ENCODE results near the gene SGPP1. TPM values are rescaled to one million over a fixed set of nuclear protein-coding genes. Genes with fewer than 3 reads are reported as not detected.
A peak's percentile ranks its signal among the peaks of the same experiment; 100 is the strongest.

Gene SGPP1
- total and polyA plus RNA-seq, 2 of the 4 experiments (the other 2 are of a cell fraction), result 8.6 to 11.1 TPM

DNA sequence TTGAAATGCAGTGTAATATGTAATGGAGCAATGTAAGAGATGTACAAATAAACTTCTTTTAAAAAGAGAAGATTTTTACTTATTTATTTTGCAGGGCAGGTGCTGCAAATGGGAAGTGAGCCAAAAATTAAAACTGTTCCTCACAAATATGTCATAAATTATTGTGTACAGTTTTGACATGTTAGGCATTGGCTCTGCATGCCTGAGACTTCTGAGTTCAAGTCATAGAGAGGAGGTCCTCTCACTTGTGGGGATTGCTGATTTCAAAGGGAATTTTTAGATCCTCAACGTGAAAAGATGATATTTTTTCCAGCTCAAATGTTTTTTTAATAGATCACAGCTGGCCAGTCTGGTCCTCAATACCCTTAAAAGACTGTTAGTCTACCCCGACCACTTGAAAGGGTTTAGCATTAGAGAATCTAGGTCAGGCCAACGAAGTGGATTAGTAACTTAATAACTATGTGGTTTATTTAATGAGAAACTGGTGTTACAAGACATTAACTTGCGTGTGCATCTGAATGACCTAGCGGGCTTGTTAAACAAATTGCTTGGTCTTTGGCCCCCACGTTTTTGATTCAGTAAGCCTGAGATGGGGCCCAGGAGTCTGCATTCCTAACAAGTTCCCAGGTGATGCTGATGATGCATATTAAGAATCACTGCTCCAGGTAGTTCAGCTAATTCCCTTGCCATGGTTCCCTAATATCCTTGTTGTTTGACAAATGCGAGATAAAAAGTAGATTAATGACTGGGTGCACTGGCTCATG, 55.3 kb downstream of the SGPP1 start:
- H3K4me1 ChIP-seq (ENCODE audit: control insufficient read depth, insufficient read depth, low read length), result no peaks in the 10 kb centered on the region; the same call in 1 of the 2 replicates
- H2BK5ac ChIP-seq (ENCODE audit: low read depth, low read length, poor library complexity, severe bottlenecking), result no peak overlapping the region
- ChIA-PET POLR2A (ENCODE audit: unreplicated experiment) (no interaction called here), CTCF (interaction anchor here (1.2 kb wide), 1 partner anchor 29 kb away, joined by 3 read pairs; no protein-coding TSS in a partner anchor)
- H3K9me3 ChIP-seq (ENCODE audit: control insufficient read depth, insufficient read depth, low read length), result no peaks in the 10 kb centered on the region
- no TSS peak for BruUV-seq (replicated peaks)
- dilution Hi-C loops (cut with HindIII; ENCODE audit: low sequenced_read_pairs, unreplicated experiment) (no loop called here), in situ Hi-C loops (cut with MboI; ENCODE audit: low sequenced_read_pairs) (no loop called here), intact Hi-C loops (cut with micrococcal nuclease) (no loop called here)
- H3K18ac ChIP-seq (ENCODE audit: low read depth, low read length), result no peak overlapping the region
- 32% methylated on average over 3 of the region's 7 CpGs; no CpG with 5 or more reads in 1 of the 2 experiments for WGBS, 2 experiments (ENCODE audit: extremely low coverage in 2 of 2, insufficient read length in 1 of 2)
- ATAC-seq (ENCODE audit: low read depth) (no peak), DNase-seq (peak; percentile 36)
- H3K4me2 ChIP-seq (ENCODE audit: low read depth, low read length), result no peak overlapping the region
- H2AFZ ChIP-seq (replicated peaks; ENCODE audit: low read length, poor library complexity), result no peak overlapping the region
- H3K27ac ChIP-seq (ENCODE audit: insufficient read depth, low read length), result no peak overlapping the region
- H3K4ac ChIP-seq (ENCODE audit: low read depth, low read length), result no peak overlapping the region
- H3K23ac ChIP-seq (ENCODE audit: low read depth, low read length), result no peak overlapping the region
- no peak overlapping the region for H4K91ac ChIP-seq (ENCODE audit: insufficient read depth, low read depth, low read length)
- H3K14ac ChIP-seq (replicated peaks; ENCODE audit: low read depth, low read length), result no peak overlapping the region
- no peak overlapping the region for H3K56ac ChIP-seq (ENCODE audit: extremely low read depth, insufficient read depth, low read length)
- H3K9ac ChIP-seq (ENCODE audit: low read depth, low read length), result no peak overlapping the region
- H3K36me3 ChIP-seq (ENCODE audit: control insufficient read depth, insufficient read depth, low read length), result no peaks in the 10 kb centered on the region
- H2BK20ac ChIP-seq (ENCODE audit: low read depth, low read length), result no peak overlapping the region
- H3K27me3 ChIP-seq (ENCODE audit: control insufficient read depth, insufficient read depth, low read length), result no peaks in the 10 kb centered on the region
- H4K8ac ChIP-seq (ENCODE audit: low read depth in 2 of 2, low read length in 2 of 2), result no peak overlapping the region
- no peak overlapping the region for H4K5ac ChIP-seq (ENCODE audit: low read depth, low read length)
- H3K79me1 ChIP-seq (ENCODE audit: low read depth in 1 of 2, low read length in 2 of 2), result no peaks in the 10 kb centered on the region
- peaks cover 6% of the 10 kb centered on the region for H3K9me1 ChIP-seq (ENCODE audit: insufficient read depth, low read length)
- no peak overlapping the region for H3K4me3 ChIP-seq (ENCODE audit: insufficient read depth, low read depth, low read length)
- no peak overlapping the region for H2BK15ac ChIP-seq (ENCODE audit: low read depth, low read length)
- H4K20me1 ChIP-seq (ENCODE audit: insufficient read depth, low read length), result no peaks in the 10 kb centered on the region
- H2AK5ac ChIP-seq (ENCODE audit: low read depth, low read length), result no peak overlapping the region
- no peak overlapping the region for H2BK120ac ChIP-seq (ENCODE audit: low read depth, low read length)
- no peak overlapping the region for H2AK9ac ChIP-seq (replicated peaks; ENCODE audit: low read depth, low read length, poor library complexity)
- TF ChIP-seq RAD21 (IDR thresholded peaks at IDR 0.05; ENCODE audit: low read length) (no peak), CEBPB (IDR thresholded peaks at IDR 0.05; ENCODE audit: low read depth, low read length) (no peak), NFE2L2 (IDR thresholded peaks at IDR 0.05; ENCODE audit: low read depth, low read length) (no peak), MAZ (IDR thresholded peaks at IDR 0.05; ENCODE audit: borderline replicate concordance, low read depth, low read length) (no peak), FOS (IDR thresholded peaks at IDR 0.05; ENCODE audit: low read depth, low read length) (no peak), RFX5 (IDR thresholded peaks at IDR 0.05; ENCODE audit: low read depth, low read length) (no peak), SMC3 (IDR thresholded peaks at IDR 0.05; ENCODE audit: low read depth, low read length) (no peak), MAFK (IDR thresholded peaks at IDR 0.05; ENCODE audit: low read depth, low read length) (no peak), BHLHE40 (IDR thresholded peaks at IDR 0.05; ENCODE audit: low read depth, low read length) (no peak), CHD1 (IDR thresholded peaks at IDR 0.05; ENCODE audit: low read depth, low read length) (no peak), POLR2A (IDR thresholded peaks at IDR 0.05; ENCODE audit: low read depth, low read length) (no peak), RCOR1 (IDR thresholded peaks at IDR 0.05; ENCODE audit: insufficient replicate concordance, low read length) (no peak), MXI1 (IDR thresholded peaks at IDR 0.05; ENCODE audit: borderline replicate concordance, low read depth, low read length) (no peak)
- TF ChIP-seq, protein P1, sequence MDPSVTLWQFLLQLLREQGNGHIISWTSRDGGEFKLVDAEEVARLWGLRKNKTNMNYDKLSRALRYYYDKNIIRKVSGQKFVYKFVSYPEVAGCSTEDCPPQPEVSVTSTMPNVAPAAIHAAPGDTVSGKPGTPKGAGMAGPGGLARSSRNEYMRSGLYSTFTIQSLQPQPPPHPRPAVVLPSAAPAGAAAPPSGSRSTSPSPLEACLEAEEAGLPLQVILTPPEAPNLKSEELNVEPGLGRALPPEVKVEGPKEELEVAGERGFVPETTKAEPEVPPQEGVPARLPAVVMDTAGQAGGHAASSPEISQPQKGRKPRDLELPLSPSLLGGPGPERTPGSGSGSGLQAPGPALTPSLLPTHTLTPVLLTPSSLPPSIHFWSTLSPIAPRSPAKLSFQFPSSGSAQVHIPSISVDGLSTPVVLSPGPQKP (IDR thresholded peaks at IDR 0.05; ENCODE audit: borderline replicate concordance, low read depth, low read length), result no peak
- TF ChIP-seq, protein P2, sequence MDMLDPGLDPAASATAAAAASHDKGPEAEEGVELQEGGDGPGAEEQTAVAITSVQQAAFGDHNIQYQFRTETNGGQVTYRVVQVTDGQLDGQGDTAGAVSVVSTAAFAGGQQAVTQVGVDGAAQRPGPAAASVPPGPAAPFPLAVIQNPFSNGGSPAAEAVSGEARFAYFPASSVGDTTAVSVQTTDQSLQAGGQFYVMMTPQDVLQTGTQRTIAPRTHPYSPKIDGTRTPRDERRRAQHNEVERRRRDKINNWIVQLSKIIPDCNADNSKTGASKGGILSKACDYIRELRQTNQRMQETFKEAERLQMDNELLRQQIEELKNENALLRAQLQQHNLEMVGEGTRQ (IDR thresholded peaks at IDR 0.05; ENCODE audit: low read depth, low read length), result no peak
- TF ChIP-seq, protein P3, sequence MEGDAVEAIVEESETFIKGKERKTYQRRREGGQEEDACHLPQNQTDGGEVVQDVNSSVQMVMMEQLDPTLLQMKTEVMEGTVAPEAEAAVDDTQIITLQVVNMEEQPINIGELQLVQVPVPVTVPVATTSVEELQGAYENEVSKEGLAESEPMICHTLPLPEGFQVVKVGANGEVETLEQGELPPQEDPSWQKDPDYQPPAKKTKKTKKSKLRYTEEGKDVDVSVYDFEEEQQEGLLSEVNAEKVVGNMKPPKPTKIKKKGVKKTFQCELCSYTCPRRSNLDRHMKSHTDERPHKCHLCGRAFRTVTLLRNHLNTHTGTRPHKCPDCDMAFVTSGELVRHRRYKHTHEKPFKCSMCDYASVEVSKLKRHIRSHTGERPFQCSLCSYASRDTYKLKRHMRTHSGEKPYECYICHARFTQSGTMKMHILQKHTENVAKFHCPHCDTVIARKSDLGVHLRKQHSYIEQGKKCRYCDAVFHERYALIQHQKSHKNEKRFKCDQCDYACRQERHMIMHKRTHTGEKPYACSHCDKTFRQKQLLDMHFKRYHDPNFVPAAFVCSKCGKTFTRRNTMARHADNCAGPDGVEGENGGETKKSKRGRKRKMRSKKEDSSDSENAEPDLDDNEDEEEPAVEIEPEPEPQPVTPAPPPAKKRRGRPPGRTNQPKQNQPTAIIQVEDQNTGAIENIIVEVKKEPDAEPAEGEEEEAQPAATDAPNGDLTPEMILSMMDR (conservative IDR thresholded peaks at IDR 0.05; ENCODE audit: low read depth, low read length), result no peak
